Heart left ventricle (tissue), 16 donors: ENCODE results near the gene NECTIN1. TPM values are rescaled to one million over a fixed set of nuclear protein-coding genes. Genes with fewer than 3 reads are reported as not detected.

ENCODE experiments used
- ATAC-seq, 4 donors: fragments of 200-7000 bp; cut with Tn5 transposase; one replicate each; pipeline ENCODE4 v1.9.1; 2020 to 2022; ENCODE audit warnings: moderate library complexity in 4 of 4, mild to moderate bottlenecking in 3 of 4, moderate number of reproducible peaks in 1 of 4
- DNase-seq, 5 donors: peaks; one replicate each; pipeline ENCODE4 v3.0.0-alpha.2; 2020
- H3K27ac ChIP-seq, 12 donors: fragments of 200-600 bp; sonication (generic) in 4 of 12; one replicate each; pipeline versions ENCODE4 v1.5.0 to v1.8.0; 2016 to 2022; ENCODE audit warnings: mild to moderate bottlenecking in 2 of 12
- H3K27me3 ChIP-seq, 9 donors: fragments of 200-600 bp; sonication (generic) in 2 of 9; one replicate each; pipeline versions ENCODE4 v1.5.1 to v1.8.0; 2016 to 2022; ENCODE audit warnings: mild to moderate bottlenecking in 3 of 9
- H3K36me3 ChIP-seq, 9 donors: fragments of 200-600 bp; sonication (generic) in 2 of 9; one replicate each; pipeline versions ENCODE4 v1.5.0 to v1.8.0; 2018 to 2022; ENCODE audit warnings: mild to moderate bottlenecking in 2 of 9
- H3K4me1 ChIP-seq, 12 donors: fragments of 200-600 bp; sonication (generic) in 4 of 12; one replicate each; pipeline versions ENCODE4 v1.5.0 to v1.8.0; 2016 to 2022; ENCODE audit warnings: mild to moderate bottlenecking in 3 of 12
- H3K4me3 ChIP-seq, 12 donors: fragments of 200-600 bp; sonication (generic) in 4 of 12; one replicate each; pipeline versions ENCODE4 v1.5.0 to v1.8.0; 2017 to 2022; ENCODE audit warnings: mild to moderate bottlenecking in 9 of 12, moderate library complexity in 4 of 12
- H3K9me3 ChIP-seq, 12 donors: fragments of 200-600 bp; sonication (generic) in 4 of 12; one replicate each; pipeline versions ENCODE4 v1.5.0 to v1.8.0; 2016 to 2022; ENCODE audit warnings: mild to moderate bottlenecking in 1 of 12
- CTCF ChIP-seq, 12 donors: fragments of 200-600 bp; sonication (generic) in 4 of 12; IDR thresholded peaks; one replicate each; pipeline versions ENCODE4 v1.5.0 to v1.8.0; 2018 to 2022; ENCODE audit warnings: antibody characterized with exemption in 12 of 12, mild to moderate bottlenecking in 5 of 12
- POLR2A ChIP-seq, 2 donors: fragments of 450-650 bp; IDR thresholded peaks; one replicate each; pipeline ENCODE4 v1.6.1; 2017; ENCODE audit warnings: antibody characterized with exemption in 2 of 2, mild to moderate bottlenecking in 2 of 2, moderate library complexity in 2 of 2
- WGBS, 4 donors: extraction: QIAGEN DNeasy Blood & Tissue Kit in 2 of 4; methylation state at CpG; one replicate each; pipeline versions ENCODE4 v1.1.5 to v1.1.7; 2013 to 2018; 5-methylcytosine and 5-hydroxymethylcytosine counted together
- intact Hi-C, 10 donors: fragments of 100-400 bp; cut with DNase I; formaldehyde crosslinking; loops; one replicate each; pipeline versions ENCODE4 v1.11.1 to v1.14.2; 2022
- polyA plus RNA-seq, 2 donors: library from polyadenylated mRNA; stranded (reverse); fragments of 200-250 nt; gene quantifications; one replicate each; pipeline ENCODE4 v1.2.3, GENCODE V29; 2013
- total RNA-seq, 9 donors: library from RNA; depleted of rRNA in 2 of 9; stranded (reverse); fragments of >200 nt in 2 of 9; fragmentation: NEBNext Ultra II Directional in 3 of 9; extraction: Animal tissue kit (Norgen Biotek cat#: 25700) in 3 of 9; gene quantifications; one replicate each; pipeline versions ENCODE4 v1.1.0 to v1.2.4, GENCODE V29; 2016 to 2023
- donor health status: ischemic (EF 13 %, LVEDD 7.1; RV severe dilation, severe dysfunction).
- donor health status: healthy with polysubstance abuse.
- donor health status: DM: no; HTN: yes; CAD: no.
- donor health status: DM: no; HTN: no; CAD: no.
- donor health status: ischemic (EF 25% LVEDD 6.9; RV normal size, moderate dysfunction).
- donor health status: ischemic (EF 25% LVEDD 5.7; RV mildly dilated, moderate dysfunction).
- donor health status: healthy.
- donor health status: DM: yes; HTN: yes; CAD: no.
- donor health status: ischemic (EF 35%, LVEDD 5.7; RV mildly dilated, moderate dysfunction).
- donor health status: nonischemic (EF 11% LVEDD 7.7; RV severe dilation, severe dysfunction).
- donor health status: DM: yes; HTN: yes; CAD: no.
- donor health status: PGD.
- donor health status: ischemic (EF 29% LVEDD 5.4; RV normal size, mild dysfunction).
- donor health status: nonischemic (EF 23%, LVEDD 6.1; RV moderate dilation, normal function).

The NECTIN1 gene
- total and polyA plus RNA-seq, 11 donors: 5.8 to 28.6 (median 18.5) TPM

GRCh38 chr11:119712459-119713358, 16.3 kb downstream of the NECTIN1 start:
- H3K4me1 ChIP-seq: peaks cover 0 to 13% (median 0%) of the 10 kb centered on the region in 12 donors
- no peak overlapping the region for H3K27ac ChIP-seq
- H3K27me3 ChIP-seq: no peaks in the 10 kb centered on the region
- no peaks in the 10 kb centered on the region for H3K36me3 ChIP-seq
- intact Hi-C loops: no loop called here
- 78 to 89% (median 83%) methylated on average over 10 of the region's 10 CpGs for WGBS, 4 donors
- DNase-seq (peak in 2 of 5 donors; percentile 20 to 23), ATAC-seq (no peak)
- no peak for TF ChIP-seq CTCF (IDR thresholded peaks at IDR 0.05)
- no peak for TF ChIP-seq POLR2A (IDR thresholded peaks at IDR 0.05)
- H3K4me3 ChIP-seq: no peak overlapping the region
- no peaks in the 10 kb centered on the region for H3K9me3 ChIP-seq

DNA sequence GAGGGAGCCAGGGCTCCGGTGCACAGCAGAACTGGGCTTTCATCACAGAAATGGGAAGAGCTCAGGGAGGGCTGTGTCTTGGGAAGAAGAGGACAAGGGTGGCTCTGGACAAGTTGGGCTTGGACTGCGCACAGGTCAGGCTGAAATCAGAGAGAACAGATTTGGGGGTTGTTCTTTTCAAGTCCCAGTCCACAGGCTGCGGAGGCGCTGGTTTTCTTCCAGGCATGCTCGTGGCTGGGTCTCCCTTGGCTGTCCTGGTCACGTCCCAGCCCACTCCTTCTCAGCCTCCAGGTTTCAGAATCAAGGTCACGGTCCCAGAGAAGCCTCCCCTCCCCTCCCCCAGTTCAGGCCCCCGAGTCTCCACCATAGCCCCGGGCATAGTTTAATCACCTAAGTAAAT, 17.0 kb downstream of the NECTIN1 start:
- intact Hi-C loops: no loop called here
- TF ChIP-seq CTCF (IDR thresholded peaks at IDR 0.05) (no peak), POLR2A (IDR thresholded peaks at IDR 0.05) (no peak)
- H3K36me3 ChIP-seq: no peaks in the 10 kb centered on the region
- ATAC-seq: no peak
- H3K4me1 ChIP-seq: peaks cover 0 to 13% (median 0%) of the 10 kb centered on the region in 12 donors
- no peaks in the 10 kb centered on the region for H3K9me3 ChIP-seq
- WGBS, 4 donors: 71 to 88% (median 80%) methylated on average over 9 of the region's 9 CpGs
- no peaks in the 10 kb centered on the region for H3K27me3 ChIP-seq
- H3K27ac ChIP-seq: no peak overlapping the region
- DNase-seq: peak in 2 of 5 donors; percentile 11 to 33
- H3K4me3 ChIP-seq: no peak overlapping the region

DNA sequence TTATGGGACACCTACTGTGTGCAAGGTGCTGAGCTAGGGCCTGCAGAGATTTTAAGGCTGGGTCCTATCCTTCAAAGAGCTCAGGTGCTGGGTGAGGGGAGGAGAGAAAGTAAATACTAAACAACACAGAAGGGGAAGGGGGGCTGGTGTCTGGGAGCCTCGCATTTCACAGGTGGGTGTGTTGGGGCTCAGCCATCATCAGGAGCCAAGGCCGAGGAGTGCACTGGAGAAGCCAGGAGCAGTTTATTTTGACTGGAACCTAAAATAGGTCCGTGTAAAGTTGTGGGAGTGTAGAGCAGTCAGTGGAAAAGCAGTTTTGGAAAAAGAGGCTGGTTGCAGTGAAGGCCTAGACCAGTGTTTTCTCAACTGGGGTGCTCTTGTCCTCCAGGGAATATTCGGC, 17.5 kb downstream of the NECTIN1 start:
- no peaks in the 10 kb centered on the region for H3K36me3 ChIP-seq
- no peaks in the 10 kb centered on the region for H3K27me3 ChIP-seq
- 67 to 76% (median 71%) methylated on average over 4 of the region's 4 CpGs for WGBS, 4 donors
- H3K4me1 ChIP-seq: peaks cover 0 to 13% (median 0%) of the 10 kb centered on the region in 12 donors
- intact Hi-C loops: no loop called here
- TF ChIP-seq POLR2A (IDR thresholded peaks at IDR 0.05) (no peak), CTCF (IDR thresholded peaks at IDR 0.05) (no peak)
- H3K9me3 ChIP-seq: no peaks in the 10 kb centered on the region
- H3K27ac ChIP-seq: no peak overlapping the region
- peak in 1 of 5 donors; percentile 7 for DNase-seq
- no peak overlapping the region for H3K4me3 ChIP-seq
- no peak for ATAC-seq

DNA sequence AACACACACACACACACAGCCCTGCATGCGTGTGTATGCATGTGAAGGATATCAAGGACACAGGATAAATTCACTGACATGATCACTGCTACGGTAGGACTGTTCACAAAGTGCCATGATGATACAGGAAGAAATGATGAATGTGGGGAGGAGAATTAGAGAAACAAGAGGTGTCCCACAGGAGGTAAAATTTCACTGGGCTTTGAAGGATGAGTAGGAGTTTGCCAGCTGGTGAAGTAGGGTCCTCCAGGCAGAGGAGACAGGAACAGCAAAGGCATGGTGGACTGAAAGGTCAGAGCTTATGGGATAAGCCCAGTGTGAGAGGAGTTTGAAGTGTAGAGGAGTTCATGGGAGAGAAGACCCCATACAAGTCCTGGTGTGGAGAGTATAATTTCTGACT, 18.6 kb downstream of the NECTIN1 start:
- no peaks in the 10 kb centered on the region for H3K36me3 ChIP-seq
- WGBS, 4 donors: 97 to 100% (median 98%) methylated on average over 2 of the region's 2 CpGs
- no peak overlapping the region for H3K27ac ChIP-seq
- no peaks in the 10 kb centered on the region for H3K9me3 ChIP-seq
- intact Hi-C loops: no loop called here
- peaks cover 0 to 13% (median 0%) of the 10 kb centered on the region in 12 donors for H3K4me1 ChIP-seq
- H3K4me3 ChIP-seq: no peak overlapping the region
- H3K27me3 ChIP-seq: no peaks in the 10 kb centered on the region
- ATAC-seq: no peak
- TF ChIP-seq CTCF (IDR thresholded peaks at IDR 0.05) (no peak), POLR2A (IDR thresholded peaks at IDR 0.05) (no peak)
- no peak for DNase-seq
